Measurements from ENCODE around the gene AGBL1.
A peak's percentile ranks its signal among the peaks of the same experiment; 100 is the strongest.
"Not testable (repeated sequence)": the region's sequence is repeated elsewhere in the genome, so short reads cannot be mapped to it uniquely, and the experiment has no call there.

Gene AGBL1

DNA sequence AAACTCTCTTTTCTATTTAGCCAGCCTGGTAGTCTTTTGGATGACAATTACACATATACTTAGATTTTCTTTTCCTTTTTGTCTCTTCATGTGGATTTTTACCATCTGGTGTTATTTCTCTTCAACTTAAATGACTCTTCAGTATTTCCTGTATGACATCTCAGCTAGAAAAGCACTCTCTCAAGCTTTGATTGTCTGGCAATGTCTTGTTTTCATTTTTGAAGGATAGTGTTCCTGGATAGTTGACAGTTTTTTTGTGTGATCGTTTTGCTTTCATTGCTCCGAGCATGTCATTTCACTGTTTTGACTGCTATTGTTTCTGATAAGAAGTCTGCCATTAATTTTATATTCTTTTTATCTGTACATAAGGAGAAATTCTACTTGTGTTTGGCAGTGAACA is 766.4 kb downstream of the AGBL1 start:
- DNase-seq: no peak

DNA sequence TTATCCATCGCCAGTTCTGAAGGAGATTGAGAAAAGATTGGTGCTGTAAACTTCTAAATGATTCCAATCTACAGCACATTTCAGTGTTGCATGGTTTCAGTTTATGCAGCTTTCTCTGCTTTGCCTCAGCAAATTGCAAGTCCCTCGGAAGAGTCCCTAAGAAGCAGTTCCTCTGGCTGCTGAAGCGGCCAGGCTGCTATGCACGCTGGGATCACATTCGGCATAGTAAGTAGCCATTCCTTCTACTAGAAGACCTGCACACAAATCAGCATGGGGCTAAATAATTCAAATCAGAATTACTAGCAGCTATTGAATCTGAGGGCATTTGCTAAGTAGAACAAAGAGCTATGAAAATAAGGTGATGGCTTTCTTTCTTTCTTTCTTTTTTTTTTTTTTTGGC is 769.5 kb downstream of the AGBL1 start:
- DNase-seq: no peak

DNA sequence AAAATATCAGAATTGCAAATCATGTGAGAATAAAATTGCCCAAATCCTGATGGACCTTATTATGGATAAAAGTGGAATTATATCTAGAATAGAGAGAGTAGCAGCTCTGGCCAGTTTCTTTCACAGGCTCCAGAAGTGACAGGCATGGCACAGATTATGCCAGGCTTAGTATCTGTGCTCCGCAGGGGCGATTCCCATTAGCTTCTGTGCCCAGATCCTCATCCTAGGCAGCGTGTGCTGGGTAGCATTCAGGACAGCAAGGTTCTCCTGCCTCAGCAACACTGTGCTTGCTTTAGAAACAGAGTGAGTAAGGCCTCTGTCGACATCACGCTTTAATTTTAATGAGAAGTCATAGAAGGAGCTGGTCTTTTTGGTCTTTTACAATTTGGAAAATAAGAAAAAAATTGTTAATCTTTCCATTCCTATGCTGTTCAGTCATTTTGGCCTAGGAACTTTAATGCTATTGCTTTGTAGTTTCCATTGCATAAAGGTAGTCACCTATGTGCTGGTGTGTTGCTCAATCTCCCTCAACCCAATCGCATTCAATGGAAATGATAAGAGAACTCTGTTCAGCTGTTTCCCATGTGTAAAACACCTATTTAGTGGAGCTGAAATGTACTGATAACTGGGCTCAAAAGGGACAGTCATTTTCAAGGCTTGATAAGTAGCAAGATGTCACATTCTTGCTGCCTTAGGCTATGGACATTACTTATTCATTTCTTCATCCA is 770.1 kb downstream of the AGBL1 start:
- no peak for DNase-seq

DNA sequence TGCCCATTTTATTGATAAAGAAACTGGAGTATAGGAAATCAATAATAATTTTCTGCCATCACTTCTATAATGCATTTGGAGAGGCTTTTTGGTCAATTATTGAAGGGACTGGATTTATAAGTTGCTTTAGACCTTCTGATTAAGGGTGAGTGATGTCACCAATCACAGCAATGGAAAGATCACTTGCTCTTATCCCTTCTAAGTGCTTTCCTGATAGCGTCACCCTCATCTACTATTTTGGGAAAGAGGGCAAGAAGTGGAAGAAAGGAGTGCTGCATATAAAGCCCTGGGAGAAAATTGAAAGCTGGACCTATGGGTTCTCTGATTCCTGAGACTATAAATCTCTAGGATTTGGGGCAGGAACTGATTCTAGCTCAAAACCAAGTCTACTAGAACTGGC is 771.3 kb downstream of the AGBL1 start:
- no peak for DNase-seq

DNA sequence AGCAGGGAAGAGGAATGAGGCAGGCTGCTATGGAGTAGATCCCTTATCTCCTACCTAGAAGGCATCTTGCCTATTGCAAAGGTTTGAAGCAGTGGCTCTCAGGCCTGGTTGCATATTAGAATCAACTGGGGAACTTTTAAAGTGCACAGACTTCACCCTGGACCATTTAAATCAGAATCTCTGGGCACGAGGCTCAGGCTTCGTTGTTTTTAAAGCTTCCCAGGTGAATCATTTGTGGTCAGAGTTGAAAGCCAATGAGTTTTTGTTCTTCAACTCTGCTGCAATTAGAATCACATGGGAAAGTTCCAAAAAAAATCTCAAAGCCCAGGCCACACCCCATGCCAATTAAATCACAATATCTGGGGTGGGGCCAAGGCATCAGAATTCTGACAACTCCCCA is 773.1 kb downstream of the AGBL1 start:
- DNase-seq: no peak

DNA sequence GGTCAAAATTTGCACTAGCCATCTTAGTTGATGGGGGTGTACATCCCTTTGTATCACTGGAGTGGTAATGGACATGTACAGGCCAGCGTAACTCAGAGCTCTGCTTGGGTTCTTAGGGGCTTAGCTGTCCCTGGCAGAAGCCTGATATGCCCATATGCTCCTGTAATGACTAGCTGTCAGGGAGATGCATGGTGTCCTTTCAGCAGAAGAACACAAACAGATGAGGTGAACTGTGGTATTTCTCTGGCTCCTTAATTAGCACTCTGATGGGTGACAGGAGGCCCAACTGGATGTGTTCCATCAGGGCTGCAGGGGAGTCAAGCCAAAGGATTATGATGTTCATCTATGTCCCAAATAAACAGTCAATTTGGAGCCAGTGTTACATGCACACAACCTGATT is 774.5 kb downstream of the AGBL1 start:
- DNase-seq: no peak

DNA sequence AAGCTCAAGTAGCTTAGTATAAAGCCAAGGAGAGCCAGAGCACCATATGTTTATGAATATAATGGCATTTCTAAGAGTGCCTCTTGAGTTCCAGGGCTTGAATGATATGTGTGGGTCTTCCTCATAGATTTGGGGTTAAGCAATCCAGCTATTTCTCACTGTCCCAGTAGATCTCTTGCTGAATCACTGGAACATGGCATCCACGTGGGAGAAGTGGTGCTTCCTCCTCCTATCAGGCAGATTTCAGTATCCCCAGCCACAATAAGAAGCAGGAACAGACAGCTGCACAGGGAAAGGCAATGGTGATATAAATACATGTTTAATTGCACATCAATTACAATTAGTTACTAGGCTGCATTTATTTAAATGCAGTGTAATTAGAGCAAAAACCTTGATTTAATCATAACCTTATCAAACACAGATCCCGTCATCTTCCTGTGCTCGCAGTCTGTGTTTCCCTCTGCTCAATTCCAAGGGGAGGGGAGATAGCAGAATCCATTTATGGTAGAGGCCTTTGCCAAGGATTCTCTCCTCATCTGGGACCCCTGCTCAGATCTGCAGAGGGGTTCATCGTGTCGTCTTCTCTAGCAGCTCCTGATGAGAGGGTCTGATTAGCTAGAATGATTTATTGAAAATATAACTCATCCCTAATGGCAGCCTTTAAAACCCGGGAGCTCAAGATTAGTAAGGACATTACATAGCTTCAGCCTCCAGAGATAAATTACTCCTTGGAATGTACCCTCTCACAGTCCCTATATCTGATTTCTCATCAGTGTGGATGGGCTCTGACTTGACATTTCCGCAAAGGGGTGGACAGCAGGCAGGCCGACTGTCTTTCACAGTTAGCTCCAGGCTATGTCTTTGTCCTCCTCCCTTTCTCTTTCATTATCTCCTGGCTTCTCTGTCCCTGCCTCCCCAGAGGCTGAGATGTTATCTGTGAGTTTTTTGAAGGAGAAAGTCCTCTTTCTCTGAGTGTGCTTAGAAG is 775.9 kb downstream of the AGBL1 start:
- DNase-seq: no peak

DNA sequence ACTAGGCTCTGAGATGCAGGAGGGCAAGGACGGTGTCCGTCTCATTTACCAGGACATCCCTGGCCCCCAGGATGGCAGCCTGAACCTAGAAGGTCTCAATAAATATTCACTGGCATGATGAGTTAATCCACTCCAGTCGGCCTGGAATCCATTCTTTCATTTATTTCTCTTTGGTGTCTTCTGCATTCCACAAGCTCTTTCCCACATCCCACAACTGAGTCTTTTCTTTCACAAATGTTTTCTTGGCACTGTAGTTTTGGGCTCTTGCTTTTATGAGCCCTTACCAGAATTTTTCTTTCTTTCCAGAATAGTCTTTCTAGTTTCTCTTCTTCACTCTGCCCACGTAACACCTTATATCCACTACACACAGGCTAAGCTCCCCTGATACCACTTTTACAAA is 778.0 kb downstream of the AGBL1 start:
- no peak for DNase-seq

DNA sequence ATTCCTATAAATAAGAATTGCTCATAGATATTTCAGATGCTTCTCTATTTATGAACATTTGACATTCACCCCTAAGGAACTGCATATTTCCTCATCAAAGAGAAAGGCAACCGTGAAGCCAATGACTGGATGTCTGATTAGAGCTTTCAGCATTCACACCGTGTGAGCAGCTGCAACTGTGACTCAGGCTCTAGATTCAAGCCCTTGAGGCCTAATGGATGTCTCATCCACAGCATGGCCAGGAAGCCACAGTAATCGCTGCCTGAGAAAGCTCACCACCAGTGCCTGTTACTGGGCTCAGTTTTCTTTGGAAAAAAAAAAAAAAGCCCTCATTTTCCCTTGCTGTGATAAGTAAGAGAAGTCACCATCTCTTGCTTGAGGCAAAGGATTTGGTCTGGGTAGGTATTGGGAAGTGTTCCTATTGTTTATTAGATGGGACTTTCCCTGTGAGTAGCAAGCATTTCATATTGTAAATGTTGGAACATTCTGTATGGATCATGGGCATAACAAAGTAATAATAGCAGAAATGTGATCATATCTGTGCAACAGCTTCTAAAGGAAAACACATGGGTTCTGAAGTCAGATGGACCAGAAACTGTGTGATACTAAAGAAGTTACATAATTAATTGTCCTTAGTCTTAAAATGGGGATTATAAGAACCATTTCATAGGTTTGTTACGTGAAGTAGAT is 783.7 kb downstream of the AGBL1 start:
- no peak for DNase-seq

DNA sequence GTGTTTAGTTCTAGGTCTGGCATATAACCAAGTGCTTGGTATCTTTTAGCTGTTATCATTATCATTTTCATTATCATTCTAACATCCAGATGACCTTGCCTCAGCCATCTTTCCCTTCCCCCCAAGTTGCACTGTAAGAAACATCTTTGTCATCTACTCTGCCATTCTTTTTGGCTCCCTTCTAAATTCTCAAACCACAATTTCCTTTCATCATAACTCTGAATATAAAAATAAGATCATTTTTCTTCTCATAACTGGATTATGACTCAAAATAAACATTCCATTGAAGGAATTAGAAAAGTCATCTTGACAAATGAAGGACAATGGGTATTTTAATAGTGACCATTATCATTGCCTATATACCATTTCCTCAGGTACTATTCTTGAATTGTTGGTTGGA is 786.2 kb downstream of the AGBL1 start:
- DNase-seq: no peak

DNA sequence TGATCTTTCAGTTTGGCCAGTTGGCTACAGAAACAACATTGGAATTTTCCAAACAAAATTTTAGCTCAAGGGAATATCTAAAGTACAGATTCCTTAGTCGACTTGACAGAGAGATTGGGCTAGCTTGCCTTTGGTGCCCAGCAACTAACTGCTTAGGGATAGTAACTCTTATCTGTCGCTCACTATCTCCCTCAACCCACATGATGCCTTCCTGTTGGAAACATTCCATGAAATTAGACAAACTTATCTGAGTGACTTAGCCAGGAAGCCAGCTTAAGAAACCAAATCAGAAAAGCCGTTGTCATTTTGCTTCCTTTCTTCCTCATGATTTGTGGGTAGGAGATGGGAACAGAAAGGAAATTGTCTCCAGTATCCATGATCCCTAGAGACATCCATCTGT is 791.2 kb downstream of the AGBL1 start:
- no peak for DNase-seq

DNA sequence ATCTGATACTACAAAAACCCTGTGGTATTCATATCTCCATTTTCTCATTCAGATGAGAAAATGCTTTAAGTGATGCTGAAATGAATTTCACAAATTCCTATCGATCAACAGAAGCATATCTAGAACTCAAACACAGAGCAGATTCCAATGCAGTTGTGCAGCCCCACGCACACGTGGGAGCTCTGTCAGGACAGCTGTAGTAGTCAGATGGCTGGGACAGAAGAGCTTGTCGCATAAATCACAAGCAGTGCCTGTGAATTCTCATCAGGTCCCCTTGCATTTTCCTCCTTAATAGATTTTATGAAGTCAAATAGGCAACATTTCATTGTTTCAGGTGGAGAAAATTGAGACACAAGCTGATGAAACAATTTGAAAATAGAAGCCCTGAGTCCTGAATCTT is 792.3 kb downstream of the AGBL1 start:
- DNase-seq: no peak

DNA sequence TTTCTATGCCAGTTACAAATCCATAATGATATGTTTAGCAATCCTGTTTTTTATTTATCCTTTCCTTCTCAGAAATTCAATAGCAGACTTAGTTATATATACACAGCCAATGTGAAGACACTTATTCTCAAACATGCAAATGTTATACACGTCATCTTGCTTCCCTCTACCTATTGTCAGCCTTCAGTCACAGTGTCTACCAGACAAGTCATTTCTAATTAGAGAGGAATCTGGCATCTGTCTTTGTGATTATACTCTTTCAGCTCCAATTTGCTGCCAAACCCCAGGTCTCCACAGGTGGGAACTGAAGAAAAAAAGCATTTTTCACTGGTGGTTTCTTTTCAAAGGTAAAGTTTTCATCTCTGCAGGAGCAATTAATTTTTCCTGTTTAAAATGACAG is 793.1 kb downstream of the AGBL1 start:
- DNase-seq: no peak

DNA sequence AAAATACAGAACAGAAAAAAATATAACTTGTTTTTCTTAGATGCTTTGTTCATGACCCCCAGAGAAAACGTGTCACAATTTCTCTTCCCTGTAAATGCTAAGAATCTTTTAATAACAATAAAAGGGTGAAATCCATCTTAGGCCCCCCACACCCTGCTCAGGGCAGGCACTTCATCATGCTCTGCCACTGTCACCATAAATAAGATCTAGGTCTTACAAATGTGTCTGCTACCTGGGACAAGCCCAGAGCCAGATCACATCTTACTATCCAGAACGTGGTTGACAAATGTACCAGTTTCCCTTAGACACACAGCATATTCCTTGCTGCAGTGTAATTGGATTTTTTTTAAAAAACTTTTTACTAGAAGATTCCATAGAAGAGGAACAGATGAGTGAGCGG is 795.4 kb downstream of the AGBL1 start:
- DNase-seq: no peak

DNA sequence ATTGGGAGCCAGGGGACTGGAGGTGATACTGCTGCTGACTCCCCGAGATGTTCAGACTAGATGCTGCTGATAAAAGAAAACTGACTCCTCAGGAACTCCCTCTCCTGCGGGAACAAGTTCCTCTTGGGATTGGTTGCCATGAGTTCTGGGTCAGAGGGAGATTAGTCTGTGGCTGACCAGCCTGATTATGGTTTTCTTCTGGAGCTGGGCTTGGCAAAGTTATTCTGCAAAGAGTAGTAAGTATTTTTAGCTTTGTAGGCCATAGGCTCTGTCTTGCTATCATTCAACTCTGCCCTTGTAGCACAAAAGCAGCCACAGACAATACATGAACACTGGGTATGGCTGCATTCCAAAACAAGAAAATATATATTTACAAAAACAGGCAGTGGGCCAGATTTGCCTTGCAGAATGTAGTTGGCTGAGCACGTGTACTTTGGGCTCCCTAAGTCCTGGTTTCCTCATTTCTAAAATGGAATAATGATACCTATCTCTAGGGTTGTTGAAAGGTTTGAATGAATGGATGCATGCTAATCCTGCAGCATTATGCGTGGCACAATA is 796.8 kb downstream of the AGBL1 start:
- no peak for DNase-seq

DNA sequence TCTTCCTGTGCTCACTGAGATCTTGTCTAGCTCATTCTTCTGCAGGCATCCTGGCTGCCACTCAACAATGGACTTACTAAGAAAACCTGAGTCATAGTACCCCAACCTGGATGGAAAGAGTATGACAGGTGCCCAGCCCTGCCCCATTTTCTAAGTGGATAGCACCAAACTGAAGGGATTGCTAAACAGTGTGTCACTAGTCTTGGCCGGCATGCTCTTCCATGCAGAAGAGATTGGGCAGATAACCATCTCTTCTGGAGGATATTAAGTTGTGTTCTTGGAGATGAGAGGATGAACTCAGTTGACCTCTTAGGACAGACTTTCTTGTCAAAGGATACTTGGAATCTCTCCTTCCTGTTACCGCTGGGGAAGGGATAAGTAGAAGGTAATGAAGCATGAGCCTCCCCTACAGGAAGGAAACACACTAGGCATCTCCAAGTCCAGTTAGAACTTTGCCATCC is 797.5 kb downstream of the AGBL1 start:
- no peak for DNase-seq

DNA sequence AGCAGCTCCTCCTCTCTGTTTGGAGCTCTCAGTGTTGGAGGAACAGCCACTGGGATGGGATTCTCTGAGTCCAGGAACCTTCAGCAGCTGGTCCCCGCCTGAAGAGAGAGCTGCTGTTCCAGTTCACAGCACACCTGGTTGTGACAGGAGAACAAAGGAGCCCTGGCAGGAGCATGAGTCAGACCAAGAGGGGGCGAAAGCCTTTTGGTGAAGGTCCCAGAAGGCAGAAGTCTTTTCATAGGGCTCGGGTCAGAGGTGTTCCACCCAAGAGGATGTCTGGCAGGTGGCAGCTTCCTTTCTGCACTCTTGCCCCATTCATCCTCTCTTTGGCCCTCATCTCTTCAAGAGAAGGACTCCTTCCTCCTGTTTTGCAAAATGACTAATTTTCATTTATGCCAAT is 799.2 kb downstream of the AGBL1 start:
- not testable (repeated sequence) for DNase-seq

DNA sequence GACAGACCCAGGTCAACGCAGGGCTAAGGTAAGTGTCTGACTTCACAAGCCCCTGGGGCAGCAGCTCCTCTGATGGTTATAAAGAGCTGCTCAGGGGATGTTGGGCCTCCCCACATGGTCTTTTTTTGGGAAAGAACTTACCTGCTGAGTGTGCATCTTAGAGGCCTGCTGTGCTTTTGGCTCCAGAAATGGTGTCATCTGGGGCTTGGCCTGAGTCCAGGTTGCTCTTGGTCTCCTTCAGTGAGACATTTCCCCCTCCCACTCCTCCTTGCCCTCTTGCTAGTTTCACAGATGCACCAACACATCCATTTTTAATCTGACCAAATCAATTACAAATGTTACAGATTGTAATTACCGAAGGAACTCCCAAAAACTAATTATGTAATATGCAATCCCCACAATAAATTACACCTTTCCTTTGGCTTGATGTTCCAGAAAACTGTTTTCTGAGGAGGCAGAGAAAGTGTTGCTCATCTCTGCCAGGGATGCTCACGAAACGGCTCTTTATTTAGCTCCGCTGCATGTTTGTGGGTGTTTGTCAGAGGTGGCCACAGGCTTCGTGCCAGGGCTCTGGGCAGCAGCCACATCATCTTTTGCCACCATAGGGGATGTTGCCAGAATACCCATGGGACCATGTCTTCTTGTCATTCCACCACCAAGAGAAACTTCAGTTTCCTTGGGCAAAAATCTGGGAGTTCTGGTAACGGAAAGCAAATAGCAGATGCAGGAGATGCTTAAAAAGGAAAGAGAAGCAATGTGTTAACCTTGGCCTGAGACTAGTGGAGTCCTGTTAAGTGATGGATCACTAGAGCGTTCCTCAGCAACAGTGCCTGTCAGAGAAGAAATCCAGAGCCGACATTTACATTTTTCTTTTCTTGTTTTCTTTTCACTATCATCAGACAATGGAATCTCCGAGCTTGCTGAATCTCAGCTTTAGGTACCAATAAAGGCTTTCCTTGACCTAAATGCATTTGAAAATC is 799.9 kb downstream of the AGBL1 start:
- DNase-seq: no peak

DNA sequence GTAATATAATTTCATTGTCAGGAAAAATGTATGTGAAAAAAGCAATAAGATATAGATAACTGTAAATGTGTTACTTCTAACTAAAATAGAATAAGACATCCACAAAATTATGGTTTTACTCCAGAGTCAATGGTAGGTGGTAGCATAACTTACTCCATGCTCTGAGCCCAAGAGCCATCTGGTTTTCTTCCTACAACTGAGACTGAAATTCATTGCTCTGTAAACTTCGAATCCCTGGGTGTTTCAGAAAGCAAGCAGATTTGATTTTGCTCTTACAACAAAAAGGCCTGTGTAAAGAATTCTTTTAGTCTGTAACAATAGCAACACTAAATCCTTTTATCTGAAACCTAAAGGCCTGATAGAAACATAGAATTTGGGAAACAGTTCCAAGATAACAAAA is 805.9 kb downstream of the AGBL1 start:
- no peak for DNase-seq

DNA sequence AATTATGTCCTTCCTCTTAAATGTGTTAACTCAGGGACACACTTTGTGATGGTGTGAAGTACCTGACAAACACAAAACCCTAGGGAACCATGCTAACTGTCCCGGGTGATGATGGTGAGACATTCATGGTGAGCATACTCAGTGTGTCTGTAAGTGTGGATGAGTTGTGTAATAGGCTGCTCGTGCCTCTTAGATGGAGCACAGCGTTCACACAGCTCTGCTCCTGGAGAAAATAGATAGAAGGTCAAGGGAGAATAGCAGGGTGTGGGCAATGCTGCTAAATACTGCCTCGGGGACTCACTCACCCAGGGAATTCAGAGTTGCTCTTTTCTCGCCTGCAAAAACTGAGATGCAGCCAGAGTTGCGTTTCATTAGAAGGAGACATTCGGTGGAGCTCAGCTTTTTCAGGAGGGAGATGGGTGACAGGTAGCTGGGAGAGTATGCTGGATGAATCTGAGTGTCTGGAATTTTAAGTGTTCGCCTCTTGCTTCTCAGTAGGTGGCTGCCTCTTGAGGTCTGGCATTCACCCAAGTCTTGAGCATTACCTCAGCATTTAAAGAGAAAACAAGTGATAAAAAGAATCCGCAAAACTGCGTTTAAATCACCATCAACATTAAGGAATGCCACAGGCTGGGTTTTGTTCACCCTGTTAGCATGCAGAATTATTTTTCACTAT is 813.2 kb downstream of the AGBL1 start:
- DNase-seq: peak; percentile 10

DNA sequence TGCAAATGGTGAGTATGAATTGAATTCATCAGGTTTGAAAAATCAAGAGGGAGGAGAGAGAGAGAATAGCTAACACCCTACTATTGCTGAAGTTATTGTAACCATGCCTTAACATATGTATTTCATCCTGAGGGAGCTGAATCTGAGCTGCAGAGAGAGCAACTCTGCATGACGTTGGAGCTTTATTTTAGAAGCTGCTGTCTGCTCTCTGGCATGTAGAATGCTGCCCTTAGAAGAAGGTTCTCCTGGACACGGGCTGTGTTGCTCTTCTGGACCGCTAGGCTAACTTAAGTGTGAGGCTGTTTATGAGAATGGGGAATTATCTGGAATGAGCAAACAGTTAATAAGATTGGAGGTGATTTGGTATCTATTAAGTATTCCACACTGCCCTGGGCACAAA is 814.6 kb downstream of the AGBL1 start:
- no peak for DNase-seq

Measured in DMS79 (cell line).